Measurements from ENCODE around the gene KLF7.

The KLF7 gene

DNA sequence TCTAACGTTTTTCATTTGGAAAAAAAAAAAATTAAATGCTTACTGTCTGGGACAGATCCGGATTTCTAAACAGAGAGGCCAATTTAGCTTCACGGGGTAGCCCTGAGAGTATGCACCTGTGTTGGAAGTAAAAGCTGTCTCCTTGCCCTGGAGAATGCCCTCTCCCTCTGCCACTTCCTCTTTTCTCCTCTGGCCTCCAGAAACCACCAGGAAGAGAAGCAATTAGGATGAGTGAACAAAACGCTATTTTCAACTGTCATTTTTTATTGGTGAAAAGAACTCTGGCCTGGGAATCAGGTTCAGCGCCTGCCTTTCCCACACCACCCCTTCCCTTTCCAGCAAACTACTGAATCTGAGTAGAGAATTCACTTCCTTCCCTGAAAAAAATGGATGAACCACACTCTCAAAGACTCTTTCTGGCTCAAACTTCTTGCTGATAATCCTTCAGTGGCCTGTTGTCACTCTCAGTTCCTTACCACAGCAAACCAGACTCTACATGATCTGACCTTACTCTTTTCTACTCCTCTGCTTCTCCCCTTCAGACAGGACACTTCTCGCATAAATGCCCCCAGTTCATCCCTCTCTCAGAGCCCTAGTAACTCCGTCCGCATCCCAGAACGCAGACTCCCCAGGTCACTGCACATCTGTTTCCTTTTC lies 29.8 kb downstream of the KLF7 start:
- H3K4me3 ChIP-seq (ENCODE audit: insufficient read depth, low read length, poor library complexity, severe bottlenecking), result no peak overlapping the region
- no peak overlapping the region for H3K4me2 ChIP-seq (ENCODE audit: low read depth, low read length, poor library complexity, severe bottlenecking)
- H3K36me3 ChIP-seq (ENCODE audit: low read length), result no peaks in the 10 kb centered on the region
- H4K20me1 ChIP-seq (ENCODE audit: low read depth, low read length), result no peaks in the 10 kb centered on the region
- no peak overlapping the region for H3K9ac ChIP-seq (ENCODE audit: low read length)
- H3F3A ChIP-seq (ENCODE audit: insufficient read depth), result no peaks in the 10 kb centered on the region
- TF ChIP-seq EZH2phosphoT487 (conservative IDR thresholded peaks at IDR 0.05; ENCODE audit: low read length), result no peak
- TF ChIP-seq, protein P1, sequence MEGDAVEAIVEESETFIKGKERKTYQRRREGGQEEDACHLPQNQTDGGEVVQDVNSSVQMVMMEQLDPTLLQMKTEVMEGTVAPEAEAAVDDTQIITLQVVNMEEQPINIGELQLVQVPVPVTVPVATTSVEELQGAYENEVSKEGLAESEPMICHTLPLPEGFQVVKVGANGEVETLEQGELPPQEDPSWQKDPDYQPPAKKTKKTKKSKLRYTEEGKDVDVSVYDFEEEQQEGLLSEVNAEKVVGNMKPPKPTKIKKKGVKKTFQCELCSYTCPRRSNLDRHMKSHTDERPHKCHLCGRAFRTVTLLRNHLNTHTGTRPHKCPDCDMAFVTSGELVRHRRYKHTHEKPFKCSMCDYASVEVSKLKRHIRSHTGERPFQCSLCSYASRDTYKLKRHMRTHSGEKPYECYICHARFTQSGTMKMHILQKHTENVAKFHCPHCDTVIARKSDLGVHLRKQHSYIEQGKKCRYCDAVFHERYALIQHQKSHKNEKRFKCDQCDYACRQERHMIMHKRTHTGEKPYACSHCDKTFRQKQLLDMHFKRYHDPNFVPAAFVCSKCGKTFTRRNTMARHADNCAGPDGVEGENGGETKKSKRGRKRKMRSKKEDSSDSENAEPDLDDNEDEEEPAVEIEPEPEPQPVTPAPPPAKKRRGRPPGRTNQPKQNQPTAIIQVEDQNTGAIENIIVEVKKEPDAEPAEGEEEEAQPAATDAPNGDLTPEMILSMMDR (IDR thresholded peaks at IDR 0.05; ENCODE audit: insufficient read depth, low read length, poor library complexity, severe bottlenecking), result no peak
- H2AFZ ChIP-seq (ENCODE audit: low read depth, low read length, severe bottlenecking), result no peak overlapping the region
- H3K9me2 ChIP-seq (replicated peaks; ENCODE audit: insufficient read depth, low read length), result no peaks in the 10 kb centered on the region
- H3K9me3 ChIP-seq (ENCODE audit: insufficient read depth, low read length), result no peaks in the 10 kb centered on the region
- no peak overlapping the region for H3K27ac ChIP-seq (ENCODE audit: low read depth, low read length)
- H3K79me2 ChIP-seq (ENCODE audit: insufficient read depth, low read length), result no peaks in the 10 kb centered on the region
- H3K27me3 ChIP-seq (ENCODE audit: low read length), result no peaks in the 10 kb centered on the region

DNA sequence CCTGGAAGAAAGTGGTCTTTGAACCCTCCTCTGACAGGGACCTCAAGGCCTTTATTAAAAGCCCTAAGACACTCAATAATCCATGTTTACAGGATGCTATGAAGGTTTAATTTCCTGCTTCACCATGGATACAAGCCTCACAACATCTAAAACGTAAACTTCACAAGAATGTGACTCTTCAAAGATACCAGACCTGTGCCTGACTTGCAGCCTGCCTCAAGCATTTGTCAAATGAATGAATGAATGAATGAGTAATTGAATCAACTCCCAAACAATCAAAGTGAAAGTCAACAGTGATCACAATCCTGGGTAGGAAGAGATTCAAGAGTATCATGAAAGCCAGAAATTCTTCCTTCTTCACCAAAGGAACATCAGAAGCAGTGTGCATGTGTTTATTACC lies 30.4 kb downstream of the KLF7 start:
- no peaks in the 10 kb centered on the region for H4K20me1 ChIP-seq (ENCODE audit: low read depth, low read length)
- no peaks in the 10 kb centered on the region for H3K27me3 ChIP-seq (ENCODE audit: low read length)
- H3F3A ChIP-seq (ENCODE audit: insufficient read depth), result no peaks in the 10 kb centered on the region
- no peaks in the 10 kb centered on the region for H3K36me3 ChIP-seq (ENCODE audit: low read length)
- H3K27ac ChIP-seq (ENCODE audit: low read depth, low read length), result no peak overlapping the region
- no peaks in the 10 kb centered on the region for H3K79me2 ChIP-seq (ENCODE audit: insufficient read depth, low read length)
- H3K9me3 ChIP-seq (ENCODE audit: insufficient read depth, low read length), result no peaks in the 10 kb centered on the region
- no peaks in the 10 kb centered on the region for H3K9me2 ChIP-seq (replicated peaks; ENCODE audit: insufficient read depth, low read length)
- TF ChIP-seq EZH2phosphoT487 (conservative IDR thresholded peaks at IDR 0.05; ENCODE audit: low read length), result no peak
- TF ChIP-seq, protein P1 (IDR thresholded peaks at IDR 0.05; ENCODE audit: insufficient read depth, low read length, poor library complexity, severe bottlenecking), result no peak
- H2AFZ ChIP-seq (ENCODE audit: low read depth, low read length, severe bottlenecking), result no peak overlapping the region
- no peak overlapping the region for H3K4me3 ChIP-seq (ENCODE audit: insufficient read depth, low read length, poor library complexity, severe bottlenecking)
- H3K9ac ChIP-seq (ENCODE audit: low read length), result no peak overlapping the region
- no peak overlapping the region for H3K4me2 ChIP-seq (ENCODE audit: low read depth, low read length, poor library complexity, severe bottlenecking)

DNA sequence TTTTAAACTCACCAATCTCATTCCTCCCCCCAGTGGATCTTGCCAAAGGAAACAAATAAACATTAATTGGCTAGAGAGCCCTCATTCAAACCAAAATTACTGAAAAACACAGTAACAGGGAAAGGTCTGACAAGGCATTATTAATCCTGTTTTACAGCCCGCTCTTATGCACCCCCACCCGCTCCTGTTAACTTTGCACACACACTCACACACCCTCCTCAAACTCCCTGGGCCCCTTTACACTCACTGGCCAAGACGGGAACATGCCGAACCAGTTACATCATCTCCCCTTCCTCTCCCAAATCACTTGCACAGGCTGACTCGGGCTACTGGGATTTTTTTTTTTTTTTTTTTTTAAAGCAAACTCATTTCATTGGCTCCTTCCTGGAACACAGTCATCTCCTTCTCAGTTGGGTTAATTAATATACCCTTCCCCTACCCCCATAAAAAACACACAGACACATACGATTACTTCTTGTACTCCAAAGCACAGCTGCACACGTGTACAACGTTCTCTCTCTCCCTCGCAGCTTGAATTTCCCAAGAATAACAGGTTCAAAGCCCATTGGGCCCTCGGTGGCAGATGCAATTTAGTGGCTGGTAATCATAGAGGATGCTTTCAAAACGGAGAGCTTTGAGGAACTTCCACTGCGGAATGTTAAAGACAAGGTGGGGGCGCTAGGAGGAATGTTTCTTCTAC lies 31.8 kb downstream of the KLF7 start:
- Histone ChIP-seq H3K9me3 (ENCODE audit: insufficient read depth, low read length) (no peaks in the 10 kb centered on the region), H2AFZ (ENCODE audit: low read depth, low read length, severe bottlenecking) (no peak overlapping the region), H3K4me2 (ENCODE audit: low read depth, low read length, poor library complexity, severe bottlenecking) (no peak overlapping the region), H3K4me3 (ENCODE audit: insufficient read depth, low read length, poor library complexity, severe bottlenecking) (no peak overlapping the region), H3K36me3 (ENCODE audit: low read length) (no peaks in the 10 kb centered on the region), H3K27ac (ENCODE audit: low read depth, low read length) (no peak overlapping the region), H3K79me2 (ENCODE audit: insufficient read depth, low read length) (no peaks in the 10 kb centered on the region), H3K27me3 (ENCODE audit: low read length) (no peaks in the 10 kb centered on the region), H3K9ac (ENCODE audit: low read length) (no peak overlapping the region), H3K9me2 (replicated peaks; ENCODE audit: insufficient read depth, low read length) (no peaks in the 10 kb centered on the region), H3F3A (ENCODE audit: insufficient read depth) (no peaks in the 10 kb centered on the region), H4K20me1 (ENCODE audit: low read depth, low read length) (no peaks in the 10 kb centered on the region)
- TF ChIP-seq, protein P1 (IDR thresholded peaks at IDR 0.05; ENCODE audit: insufficient read depth, low read length, poor library complexity, severe bottlenecking), result no peak
- TF ChIP-seq EZH2phosphoT487 (conservative IDR thresholded peaks at IDR 0.05; ENCODE audit: low read length), result no peak
